ENCODE data around the gene SLC6A18.

- TF ChIP-seq CTCF (IDR thresholded peaks at IDR 0.05), result no peak
- no peak for TF ChIP-seq POLR2A (IDR thresholded peaks at IDR 0.05)
- TF ChIP-seq POLR2AphosphoS5 (IDR thresholded peaks at IDR 0.05; ENCODE audit: insufficient read depth in 1 of 2, low read depth in 1 of 2), result no peak
Measured at GRCh38 chr5:1279443-1280151, 54.4 kb downstream of the SLC6A18 start.

Measured in vagina (tissue), 2 donors.